Activated CD4-positive, alpha-beta T cell treated with anti-CD3 and anti-CD28 coated beads for 24 hours (primary cell): ENCODE measurements around the gene LRFN2.

Experiments
- DNase-seq, 2 donors: peaks; one replicate each; pipeline ENCODE4 v3.0.0-alpha.2; 2020; ENCODE audit warnings: low read depth in 2 of 2

LRFN2 gene

GRCh38 chr6:40517654-40518053 is 69.5 kb downstream of the LRFN2 start:
- no peak for DNase-seq

GRCh38 chr6:40516429-40516828 is 70.7 kb downstream of the LRFN2 start:
- DNase-seq: no peak

- DNase-seq: no peak
Measured at GRCh38 chr6:40512340-40512739, 74.8 kb downstream of the LRFN2 start.

GRCh38 chr6:40511884-40512283 is 75.3 kb downstream of the LRFN2 start:
- DNase-seq: no peak

- no peak for DNase-seq
Measured at GRCh38 chr6:40510442-40510841, 76.7 kb downstream of the LRFN2 start.

GRCh38 chr6:40509716-40510260 is 77.4 kb downstream of the LRFN2 start:
- no peak for DNase-seq

GRCh38 chr6:40509086-40509485 is 78.1 kb downstream of the LRFN2 start:
- DNase-seq: no peak

- DNase-seq: no peak
Measured at GRCh38 chr6:40506954-40507353, 80.2 kb downstream of the LRFN2 start.

- DNase-seq: no peak
Measured at GRCh38 chr6:40505191-40505810, 81.9 kb downstream of the LRFN2 start.

- no peak for DNase-seq
Measured at GRCh38 chr6:40504274-40504673, 82.9 kb downstream of the LRFN2 start.

- no peak for DNase-seq
Measured at GRCh38 chr6:40500227-40500626, 86.9 kb downstream of the LRFN2 start.

- no peak for DNase-seq
Measured at GRCh38 chr6:40499215-40499614, 87.9 kb downstream of the LRFN2 start.

- DNase-seq: no peak
Measured at GRCh38 chr6:40498148-40498547, 89.0 kb downstream of the LRFN2 start.

GRCh38 chr6:40492187-40492586 is 95.0 kb downstream of the LRFN2 start:
- DNase-seq: no peak

- no peak for DNase-seq
Measured at GRCh38 chr6:40490508-40490907, 96.7 kb downstream of the LRFN2 start.

- no peak for DNase-seq
Measured at GRCh38 chr6:40489798-40490197, 97.4 kb downstream of the LRFN2 start.

- no peak for DNase-seq
Measured at GRCh38 chr6:40486576-40486975, 100.6 kb downstream of the LRFN2 start.

GRCh38 chr6:40485795-40486194 is 101.4 kb downstream of the LRFN2 start:
- no peak for DNase-seq

GRCh38 chr6:40485300-40485699 is 101.9 kb downstream of the LRFN2 start:
- no peak for DNase-seq

- no peak for DNase-seq
Measured at GRCh38 chr6:40484066-40484465, 103.1 kb downstream of the LRFN2 start.

GRCh38 chr6:40482532-40482931 is 104.6 kb downstream of the LRFN2 start:
- DNase-seq: no peak

- DNase-seq: no peak
Measured at GRCh38 chr6:40480678-40481077, 106.5 kb downstream of the LRFN2 start.

GRCh38 chr6:40479706-40480105 is 107.5 kb downstream of the LRFN2 start:
- DNase-seq: no peak
